ENCODE measurements around the gene SEMA3E. TPM values are rescaled to one million over a fixed set of nuclear protein-coding genes. Genes with fewer than 3 reads are reported as not detected.

The SEMA3E gene
- total RNA-seq, 1 donor from 2014 or later = 0.96 TPM

GRCh38 chr7:83502636-83503035 is 146.3 kb downstream of the SEMA3E start:
- Mint-ChIP-seq H3K4me1 (ENCODE audit: low read depth, unreplicated experiment) (peaks cover 3% of the 10 kb centered on the region), H3K9me3 (ENCODE audit: unreplicated experiment) (no peaks in the 10 kb centered on the region), H3K4me3 (ENCODE audit: unreplicated experiment) (no peak overlapping the region), H3K27ac (ENCODE audit: unreplicated experiment) (no peak overlapping the region), H3K36me3 (ENCODE audit: unreplicated experiment) (no peaks in the 10 kb centered on the region), H3K27me3 (ENCODE audit: unreplicated experiment) (peaks cover 2% of the 10 kb centered on the region)
- no peak for DNase-seq
- TF ChIP-seq CTCF (IDR thresholded peaks at IDR 0.05; ENCODE audit: partially characterized antibody, unreplicated experiment) = no peak

GRCh38 chr7:83494683-83495082 is 154.3 kb downstream of the SEMA3E start:
- H3K9me3 Mint-ChIP-seq (ENCODE audit: unreplicated experiment) = no peaks in the 10 kb centered on the region
- H3K27ac Mint-ChIP-seq (ENCODE audit: unreplicated experiment) = no peak overlapping the region
- peaks cover 4% of the 10 kb centered on the region for H3K4me1 Mint-ChIP-seq (ENCODE audit: low read depth, unreplicated experiment)
- no peaks in the 10 kb centered on the region for H3K27me3 Mint-ChIP-seq (ENCODE audit: unreplicated experiment)
- no peak for TF ChIP-seq CTCF (IDR thresholded peaks at IDR 0.05; ENCODE audit: partially characterized antibody, unreplicated experiment)
- no peaks in the 10 kb centered on the region for H3K36me3 Mint-ChIP-seq (ENCODE audit: unreplicated experiment)
- DNase-seq = no peak
- no peak overlapping the region for H3K4me3 Mint-ChIP-seq (ENCODE audit: unreplicated experiment)

GRCh38 chr7:83492802-83493201 is 156.1 kb downstream of the SEMA3E start:
- TF ChIP-seq CTCF (IDR thresholded peaks at IDR 0.05; ENCODE audit: partially characterized antibody, unreplicated experiment) = no peak
- no peaks in the 10 kb centered on the region for H3K36me3 Mint-ChIP-seq (ENCODE audit: unreplicated experiment)
- H3K4me3 Mint-ChIP-seq (ENCODE audit: unreplicated experiment) = no peak overlapping the region
- no peaks in the 10 kb centered on the region for H3K27me3 Mint-ChIP-seq (ENCODE audit: unreplicated experiment)
- H3K9me3 Mint-ChIP-seq (ENCODE audit: unreplicated experiment) = no peaks in the 10 kb centered on the region
- no peak overlapping the region for H3K27ac Mint-ChIP-seq (ENCODE audit: unreplicated experiment)
- H3K4me1 Mint-ChIP-seq (ENCODE audit: low read depth, unreplicated experiment) = peaks cover 4% of the 10 kb centered on the region
- no peak for DNase-seq

GRCh38 chr7:83487801-83488200 is 161.1 kb downstream of the SEMA3E start:
- H3K36me3 Mint-ChIP-seq (ENCODE audit: unreplicated experiment) = no peaks in the 10 kb centered on the region
- no peaks in the 10 kb centered on the region for H3K9me3 Mint-ChIP-seq (ENCODE audit: unreplicated experiment)
- DNase-seq = no peak
- TF ChIP-seq CTCF (IDR thresholded peaks at IDR 0.05; ENCODE audit: partially characterized antibody, unreplicated experiment) = no peak
- no peaks in the 10 kb centered on the region for H3K27me3 Mint-ChIP-seq (ENCODE audit: unreplicated experiment)
- H3K27ac Mint-ChIP-seq (ENCODE audit: unreplicated experiment) = no peak overlapping the region
- no peak overlapping the region for H3K4me3 Mint-ChIP-seq (ENCODE audit: unreplicated experiment)
- H3K4me1 Mint-ChIP-seq (ENCODE audit: low read depth, unreplicated experiment) = no peaks in the 10 kb centered on the region

GRCh38 chr7:83486957-83487356 is 162.0 kb downstream of the SEMA3E start:
- Mint-ChIP-seq H3K27me3 (ENCODE audit: unreplicated experiment) (no peaks in the 10 kb centered on the region), H3K4me3 (ENCODE audit: unreplicated experiment) (no peak overlapping the region), H3K27ac (ENCODE audit: unreplicated experiment) (no peak overlapping the region), H3K9me3 (ENCODE audit: unreplicated experiment) (no peaks in the 10 kb centered on the region), H3K4me1 (ENCODE audit: low read depth, unreplicated experiment) (no peaks in the 10 kb centered on the region), H3K36me3 (ENCODE audit: unreplicated experiment) (no peaks in the 10 kb centered on the region)
- DNase-seq = no peak
- TF ChIP-seq CTCF (IDR thresholded peaks at IDR 0.05; ENCODE audit: partially characterized antibody, unreplicated experiment) = no peak

Measured in glutamatergic neuron (in vitro differentiated cells).